Breast epithelium (tissue), 4 donors: ENCODE data around the gene ATP13A1. TPM values are rescaled to one million over a fixed set of nuclear protein-coding genes. Genes with fewer than 3 reads are reported as not detected.

Source experiments
- DNase-seq, 2 donors: peaks; one replicate each; pipeline ENCODE4 v3.0.0-alpha.2; 2019; ENCODE audit warnings: low spot score in 2 of 2
- H3K27ac ChIP-seq, 2 donors: fragments of 200-600 bp; sonication (generic) in 1 of 2; one replicate each; pipeline ENCODE4 v1.5.1; 2016 to 2019; ENCODE audit warnings: mild to moderate bottlenecking in 1 of 2
- H3K27me3 ChIP-seq, 2 donors: fragments of 200-600 bp; sonication (generic) in 1 of 2; one replicate each; pipeline versions ENCODE4 v1.5.1 to v1.6.0; 2017 to 2019; ENCODE audit warnings: control low read depth in 1 of 2, mild to moderate bottlenecking in 1 of 2
- H3K36me3 ChIP-seq: fragments of 200-600 bp; one replicate; pipeline ENCODE4 v1.5.1; 2019
- H3K4me1 ChIP-seq, 2 donors: fragments of 200-600 bp; sonication (generic); one replicate each; pipeline ENCODE4 v1.5.1; 2016 to 2019; ENCODE audit warnings: control low read depth in 1 of 2
- H3K4me3 ChIP-seq, 3 donors: fragments of 200-600 bp; sonication (generic); 1 replicate in 2 of 3; 2 replicates in 1 of 3; pipeline ENCODE4 v1.5.1; 2016 to 2019; ENCODE audit warnings: mild to moderate bottlenecking in 3 of 3, moderate library complexity in 2 of 3
- H3K9me3 ChIP-seq, 2 donors: fragments of 200-600 bp; sonication (generic) in 1 of 2; one replicate each; pipeline ENCODE4 v1.5.1; 2016 to 2019; ENCODE audit warnings: control low read depth in 1 of 2
- CTCF ChIP-seq, 3 donors: fragments of 450-650 bp; IDR thresholded peaks; one replicate each; pipeline ENCODE4 v1.5.1; 2016 to 2017; ENCODE audit warnings: antibody characterized with exemption in 3 of 3, mild to moderate bottlenecking in 3 of 3, moderate library complexity in 3 of 3
- POLR2A ChIP-seq: fragments of 450-650 bp; IDR thresholded peaks from one replicate; pipeline ENCODE4 v1.6.1; 2016; ENCODE audit warnings: antibody characterized with exemption, mild to moderate bottlenecking, moderate library complexity
- POLR2AphosphoS5 ChIP-seq, 3 donors: sonication (generic); formaldehyde crosslinking; IDR thresholded peaks; one replicate each; pipeline ENCODE4 v1.6.1; 2017; ENCODE audit warnings: antibody characterized with exemption in 3 of 3
- intact Hi-C: fragments of 100-400 bp; cut with DNase I; formaldehyde crosslinking; loops from one replicate; pipeline ENCODE4 v1.15.1; 2023; ENCODE audit warnings: low total_unique reads
- total RNA-seq, 3 donors: library from RNA; depleted of rRNA; stranded (reverse); fragments of >200 nt; gene quantifications; one replicate each; pipeline ENCODE4 v1.1.0, GENCODE V29; 2016

ATP13A1 gene
- total RNA-seq, 3 donors from 2014 or later = 155 to 222 (median 189) TPM

GRCh38 chr19:19636573-19637185 lies 26.8 kb downstream of the ATP13A1 start:
- H3K27ac ChIP-seq = no peak overlapping the region
- H3K4me1 ChIP-seq = no peaks in the 10 kb centered on the region
- no peak overlapping the region for H3K4me3 ChIP-seq
- no peak for DNase-seq
- intact Hi-C loops = no loop called here
- no peaks in the 10 kb centered on the region for H3K27me3 ChIP-seq
- TF ChIP-seq CTCF (IDR thresholded peaks at IDR 0.05) (no peak), POLR2A (no peak), POLR2AphosphoS5 (IDR thresholded peaks at IDR 0.05) (no peak)
- H3K9me3 ChIP-seq = no peaks in the 10 kb centered on the region
- no peaks in the 10 kb centered on the region for H3K36me3 ChIP-seq

GRCh38 chr19:19635313-19635702 lies 28.2 kb downstream of the ATP13A1 start:
- Histone ChIP-seq H3K36me3 (no peaks in the 10 kb centered on the region), H3K27ac (no peak overlapping the region), H3K4me1 (no peaks in the 10 kb centered on the region), H3K27me3 (no peaks in the 10 kb centered on the region), H3K4me3 (no peak overlapping the region), H3K9me3 (no peaks in the 10 kb centered on the region)
- no peak for TF ChIP-seq CTCF (IDR thresholded peaks at IDR 0.05)
- no peak for TF ChIP-seq POLR2AphosphoS5 (IDR thresholded peaks at IDR 0.05)
- no peak for TF ChIP-seq POLR2A
- intact Hi-C loops = no loop called here
- DNase-seq = no peak

- Histone ChIP-seq H3K4me1 (no peaks in the 10 kb centered on the region), H3K9me3 (no peaks in the 10 kb centered on the region), H3K27ac (no peak overlapping the region), H3K4me3 (no peak overlapping the region), H3K27me3 (no peaks in the 10 kb centered on the region), H3K36me3 (no peaks in the 10 kb centered on the region)
- intact Hi-C loops = no loop called here
- no peak for DNase-seq
- no peak for TF ChIP-seq CTCF (IDR thresholded peaks at IDR 0.05)
- no peak for TF ChIP-seq POLR2A
- no peak for TF ChIP-seq POLR2AphosphoS5 (IDR thresholded peaks at IDR 0.05)
Measured at GRCh38 chr19:19634516-19635312, 28.8 kb downstream of the ATP13A1 start.

- H3K9me3 ChIP-seq = no peaks in the 10 kb centered on the region
- H3K4me1 ChIP-seq = no peaks in the 10 kb centered on the region
- DNase-seq = no peak
- no peaks in the 10 kb centered on the region for H3K27me3 ChIP-seq
- H3K4me3 ChIP-seq = no peak overlapping the region
- intact Hi-C loops = no loop called here
- no peaks in the 10 kb centered on the region for H3K36me3 ChIP-seq
- no peak overlapping the region for H3K27ac ChIP-seq
- TF ChIP-seq POLR2AphosphoS5 (IDR thresholded peaks at IDR 0.05) = no peak
- TF ChIP-seq POLR2A = no peak
- no peak for TF ChIP-seq CTCF (IDR thresholded peaks at IDR 0.05)
Measured at GRCh38 chr19:19633711-19634515, 29.6 kb downstream of the ATP13A1 start.

- H3K4me3 ChIP-seq = no peak overlapping the region
- no peak overlapping the region for H3K27ac ChIP-seq
- H3K9me3 ChIP-seq = no peaks in the 10 kb centered on the region
- TF ChIP-seq CTCF (IDR thresholded peaks at IDR 0.05) (no peak), POLR2AphosphoS5 (IDR thresholded peaks at IDR 0.05) (no peak), POLR2A (no peak)
- no peaks in the 10 kb centered on the region for H3K27me3 ChIP-seq
- intact Hi-C loops = no loop called here
- H3K36me3 ChIP-seq = no peaks in the 10 kb centered on the region
- H3K4me1 ChIP-seq = no peaks in the 10 kb centered on the region
- no peak for DNase-seq
Measured at GRCh38 chr19:19632661-19633060, 30.8 kb downstream of the ATP13A1 start.
